GM12864 (cell line): ENCODE results near the gene NPY.

ENCODE experiments used
- DNase-seq: peaks from one replicate; pipeline ENCODE4 v3.0.0-alpha.2; 2011; ENCODE audit warnings: low read depth
- H3K4me3 ChIP-seq: 2 replicates; pipeline ENCODE4 v1.5.1; 2011; ENCODE audit warnings: mild to moderate bottlenecking, low read depth, low read length, control low read depth
- CTCF ChIP-seq: IDR thresholded peaks from 2 replicates; pipeline ENCODE4 v1.5.1; 2011; ENCODE audit warnings: low read depth, mild to moderate bottlenecking, moderate library complexity, low read length, control low read depth, inconsistent platforms; ENCODE audit errors: missing control alignments

The NPY gene

GRCh38 chr7:24339575-24339974, 55.6 kb downstream of the NPY start:
- DNase-seq = no peak
- no peak for TF ChIP-seq CTCF
- no peak overlapping the region for H3K4me3 ChIP-seq

GRCh38 chr7:24340727-24341126, 56.7 kb downstream of the NPY start:
- TF ChIP-seq CTCF = no peak
- H3K4me3 ChIP-seq = no peak overlapping the region
- DNase-seq = no peak
